HEK293T (cell line): Measurements from ENCODE around the gene CHST15.

Experiments used
- ARNT ChIP-seq: fragments of 450-650 bp; IDR thresholded peaks from 2 replicates; pipeline ENCODE4 v1.6.1; 2017; ENCODE audit warnings: mild to moderate bottlenecking
- FOXA1 ChIP-seq: fragments of 450-650 bp; IDR thresholded peaks from 2 replicates; pipeline ENCODE4 v1.6.1; 2016; ENCODE audit warnings: mild to moderate bottlenecking
- FOXK2 ChIP-seq: fragments of 450-650 bp; IDR thresholded peaks from 2 replicates; pipeline ENCODE4 v1.6.1; 2016; ENCODE audit warnings: mild to moderate bottlenecking
- L3MBTL2 ChIP-seq: fragments of 450-650 bp; conservative IDR thresholded peaks from 2 replicates; pipeline ENCODE4 v1.6.1; 2016; ENCODE audit warnings: mild to moderate bottlenecking
- PKNOX1 ChIP-seq: fragments of 450-650 bp; IDR thresholded peaks from 2 replicates; pipeline ENCODE4 v1.6.1; 2016
- SP1 ChIP-seq: fragments of 450-650 bp; IDR thresholded peaks from 2 replicates; pipeline ENCODE4 v1.6.1; 2017
- ZNF384 ChIP-seq: fragments of 450-650 bp; IDR thresholded peaks from 2 replicates; pipeline ENCODE4 v1.6.1; 2016

- TF ChIP-seq FOXK2 = no peak
- TF ChIP-seq FOXA1 = no peak
- TF ChIP-seq L3MBTL2 = no peak
- no peak for TF ChIP-seq SP1
- no peak for TF ChIP-seq PKNOX1
- no peak for TF ChIP-seq ZNF384
- TF ChIP-seq ARNT = no peak
These were observed 28.8 kb upstream of the CHST15 start for GRCh38 chr10:124122211-124122610.
